ENCODE results near the gene PELI1.
"Not testable (repeated sequence)": the region's sequence is repeated elsewhere in the genome, so short reads cannot be mapped to it uniquely, and the experiment has no call there.

Gene PELI1

GRCh38 chr2:64120008-64120407 is 24.2 kb downstream of the PELI1 start:
- DNase-seq = no peak

GRCh38 chr2:64119369-64119768 is 24.9 kb downstream of the PELI1 start:
- DNase-seq = peak; percentile 5

GRCh38 chr2:64115808-64116598 is 28.2 kb downstream of the PELI1 start:
- DNase-seq = no peak

GRCh38 chr2:64114912-64115277 is 29.3 kb downstream of the PELI1 start:
- DNase-seq = no peak

- no peak for DNase-seq
Observed at GRCh38 chr2:64114063-64114911, 29.9 kb downstream of the PELI1 start.

GRCh38 chr2:64112016-64112415 is 32.2 kb downstream of the PELI1 start:
- DNase-seq = no peak

GRCh38 chr2:64111426-64111825 is 32.8 kb downstream of the PELI1 start:
- no peak for DNase-seq

- no peak for DNase-seq
Observed at GRCh38 chr2:64108666-64109241, 35.5 kb downstream of the PELI1 start.

- no peak for DNase-seq
Observed at GRCh38 chr2:64106481-64106880, 37.7 kb downstream of the PELI1 start.

- DNase-seq = no peak
Observed at GRCh38 chr2:64105670-64106461, 38.4 kb downstream of the PELI1 start.

- peak; percentile 14 for DNase-seq
Observed at GRCh38 chr2:64104933-64105332, 39.3 kb downstream of the PELI1 start.

GRCh38 chr2:64102736-64103135 is 41.5 kb downstream of the PELI1 start:
- DNase-seq = not testable (repeated sequence)

- DNase-seq = no peak
Observed at GRCh38 chr2:64101141-64101591, 43.1 kb downstream of the PELI1 start.

- not testable (repeated sequence) for DNase-seq
Observed at GRCh38 chr2:64100584-64100983, 43.6 kb downstream of the PELI1 start.

- no peak for DNase-seq
Observed at GRCh38 chr2:64094663-64095382, 49.4 kb downstream of the PELI1 start.

GRCh38 chr2:64093341-64093740 is 50.9 kb downstream of the PELI1 start:
- DNase-seq = no peak

GRCh38 chr2:64092502-64092901 is 51.7 kb downstream of the PELI1 start:
- no peak for DNase-seq

- DNase-seq = no peak
Observed at GRCh38 chr2:64090264-64090663, 54.0 kb downstream of the PELI1 start.

- no peak for DNase-seq
Observed at GRCh38 chr2:64086347-64087082, 57.7 kb downstream of the PELI1 start.

- DNase-seq = no peak
Observed at GRCh38 chr2:64085936-64086335, 58.3 kb downstream of the PELI1 start.

GRCh38 chr2:64081046-64081445 is 63.2 kb downstream of the PELI1 start:
- DNase-seq = no peak
